K562 (cell line): Measurements from ENCODE around the gene DOLPP1. TPM values are rescaled to one million over a fixed set of nuclear protein-coding genes. Genes with fewer than 3 reads are reported as not detected.

Experiments
- CEBPZ ChIP-seq: fragments of 150-350 bp; IDR thresholded peaks from 2 replicates; pipeline ENCODE4 v1.6.1; 2014; ENCODE audit warnings: low read depth, mild to moderate bottlenecking, low read length, borderline replicate concordance
- COPS2 ChIP-seq: fragments of 450-650 bp; conservative IDR thresholded peaks from 2 replicates; pipeline ENCODE4 v1.6.1; 2016; ENCODE audit warnings: mild to moderate bottlenecking, moderate library complexity
- CTCF ChIP-seq, 3 experiments: IDR thresholded peaks in 2 of 3; conservative IDR thresholded peaks in 1 of 3; 2 replicates each; pipeline ENCODE4 v1.5.1; 2011 to 2012; ENCODE audit warnings: low read length in 3 of 3, mild to moderate bottlenecking in 3 of 3, control low read depth in 2 of 3, improper control_type of control experiment in 1 of 3, inconsistent platforms in 1 of 3, low read depth in 1 of 3, mixed read lengths in 1 of 3, moderate library complexity in 1 of 3; ENCODE audit not compliant: insufficient read depth in 2 of 3
- FOXA1 ChIP-seq: fragments of 450-650 bp; IDR thresholded peaks from 2 replicates; pipeline ENCODE4 v1.6.1; 2016; ENCODE audit warnings: mild to moderate bottlenecking, borderline replicate concordance
- HNRNPL ChIP-seq: fragments of 200-400 bp; formaldehyde crosslinking; IDR thresholded peaks from 2 replicates; pipeline ENCODE4 v1.6.1; 2017; ENCODE audit warnings: low read depth, mild to moderate bottlenecking, low read length
- ILF3 ChIP-seq: fragments of 450-650 bp; IDR thresholded peaks from 2 replicates; pipeline ENCODE4 v1.6.1; 2018; ENCODE audit warnings: antibody characterized with exemption, mild to moderate bottlenecking, moderate library complexity, borderline replicate concordance
- NCOA4 ChIP-seq: fragments of 450-650 bp; IDR thresholded peaks from 2 replicates; pipeline ENCODE4 v1.6.1; 2018; ENCODE audit warnings: mild to moderate bottlenecking; ENCODE audit not compliant: partially characterized antibody
- NFIC ChIP-seq: fragments of 450-650 bp; IDR thresholded peaks from 2 replicates; pipeline ENCODE4 v1.6.1; 2017; ENCODE audit warnings: mild to moderate bottlenecking, inconsistent platforms
- POLR2AphosphoS5 ChIP-seq: IDR thresholded peaks from 2 replicates; pipeline ENCODE4 v1.6.1; 2011; ENCODE audit warnings: mild to moderate bottlenecking, low read depth, low read length, moderate library complexity; ENCODE audit not compliant: control insufficient read depth, insufficient read depth
- ZBTB5 ChIP-seq: fragments of 450-650 bp; IDR thresholded peaks from 2 replicates; pipeline ENCODE4 v1.6.1; 2017; ENCODE audit warnings: antibody characterized with exemption
- ZNF12 ChIP-seq: sonication (generic); formaldehyde crosslinking; IDR thresholded peaks from 2 replicates; pipeline ENCODE4 v1.4.0; 2020; ENCODE audit warnings: mild to moderate bottlenecking, missing genetic modification reagents
- ZNF23 ChIP-seq: fragments of 250-450 bp; sonication (Bioruptor Pico); IDR thresholded peaks from 2 replicates; pipeline ENCODE4 v1.4.0; 2020; ENCODE audit warnings: mild to moderate bottlenecking
- ZNF324 ChIP-seq: fragments of 250-450 bp; sonication (Bioruptor Pico); IDR thresholded peaks from 2 replicates; pipeline ENCODE4 v1.4.0; 2020; ENCODE audit warnings: mild to moderate bottlenecking
- ZNF609 ChIP-seq: sonication (generic); formaldehyde crosslinking; IDR thresholded peaks from 2 replicates; pipeline ENCODE4 v1.8.1; 2023; ENCODE audit warnings: missing genetic modification reagents, mild to moderate bottlenecking, borderline replicate concordance
- polyA plus RNA-seq, 8 experiments: library from polyadenylated mRNA; depleted of rRNA in 4 of 8; stranded (reverse) in 5 of 8; unstranded in 3 of 8; fragments of >200 nt; fragmentation: Nextera tagmentation in 2 of 8; fragmentation: Illumina TruSeq in 1 of 8; extraction: Ambion mirVana in 2 of 8; extraction: Trizol in 1 of 8; gene quantifications; 2 replicates each; pipeline versions ENCODE4 v1.2.1 to v1.2.3, GENCODE V29; 2011 to 2014; ENCODE audit warnings: inconsistent platforms in 1 of 8, missing spikeins in 1 of 8
- total RNA-seq, 7 experiments: library from RNA; depleted of rRNA in 6 of 7; stranded (reverse); fragments of >200 nt in 6 of 7; fragmentation: Illumina TruSeq in 2 of 7; extraction: Trizol in 2 of 7; gene quantifications; 2 replicates each; pipeline versions ENCODE4 v1.2.1 to v1.2.3, GENCODE V29; 2011 to 2021; ENCODE audit warnings: low replicate concordance in 1 of 7

Gene DOLPP1
- total and polyA plus RNA-seq, 9 of the 15 experiments (the other 6 are each of a cell fraction or from before 2014, with no cell fraction given): 3.0 to 39.8 (median 30.5) TPM

- TF ChIP-seq ZBTB5: peak; percentile 32; the same call in 1 of the 2 replicates
- TF ChIP-seq COPS2: no peak
- no peak for TF ChIP-seq ILF3
- TF ChIP-seq FOXA1: no peak
- 0 out of 2 replicates have a peak, but pooled peaks have one; percentile 60 for TF ChIP-seq HNRNPL
- TF ChIP-seq NFIC: peak; percentile 97
- TF ChIP-seq CTCF (IDR thresholded peaks at IDR 0.05 in 2 of 3, conservative IDR thresholded peaks at IDR 0.05 in 1 of 3; ENCODE audit: insufficient read depth in 2 of 3, low read depth in 1 of 3, low read length in 3 of 3): peak; percentile 26 to 47 (median 36); a peak in 4 of 6 replicates
- TF ChIP-seq ZNF23 (CRISPR knock-in tag): peak; percentile 75; the same call in 1 of the 2 replicates
- no peak for TF ChIP-seq ZNF324 (CRISPR knock-in tag)
- TF ChIP-seq NCOA4: no peak
- peak; percentile 99 for TF ChIP-seq POLR2AphosphoS5
- peak; percentile 65; the same call in 1 of the 2 replicates for TF ChIP-seq ZNF12 (CRISPR knock-in tag)
- TF ChIP-seq CEBPZ: no peak
- peak; percentile 99 for TF ChIP-seq ZNF609 (CRISPR knock-in tag)
Observed at GRCh38 chr9:129068990-129069861, 11.7 kb upstream of the DOLPP1 start (continued).
